ENCODE results near the gene ZBTB45.

ZBTB45 gene

DNA sequence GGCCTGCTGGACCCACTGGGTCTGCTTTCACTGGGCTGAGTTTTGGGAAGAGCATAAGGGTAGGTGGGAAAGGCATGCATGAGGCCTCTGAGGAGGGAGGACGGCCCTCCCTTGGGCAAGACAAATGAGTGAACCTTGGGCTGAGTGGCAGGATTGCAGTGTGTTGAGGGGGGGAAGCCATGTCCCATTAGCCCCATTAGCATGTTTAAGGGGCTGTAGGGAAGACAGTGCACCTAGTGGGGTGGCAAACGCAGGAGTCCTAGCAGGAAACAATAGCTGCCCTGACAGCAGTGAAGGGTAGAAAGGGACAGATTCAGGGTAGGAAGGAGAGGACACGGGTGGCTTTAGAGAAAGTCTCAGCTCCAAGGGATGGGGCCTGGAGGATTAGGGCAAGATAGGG, 3.1 kb upstream of the ZBTB45 start:
- H3K9me3 Mint-ChIP-seq, result no peaks in the 10 kb centered on the region
- peak overlapping the region in 2 of 3 experiments; percentile 3 to 52 for H3K4me3 Mint-ChIP-seq
- no peaks in the 10 kb centered on the region for H3K36me3 Mint-ChIP-seq (ENCODE audit: low read depth)
- peak overlapping the region in 1 of 3 experiments; percentile 6 for H3K27ac Mint-ChIP-seq
- peaks cover 23% of the 10 kb centered on the region for H3K4me1 Mint-ChIP-seq
- TF ChIP-seq, protein P1, sequence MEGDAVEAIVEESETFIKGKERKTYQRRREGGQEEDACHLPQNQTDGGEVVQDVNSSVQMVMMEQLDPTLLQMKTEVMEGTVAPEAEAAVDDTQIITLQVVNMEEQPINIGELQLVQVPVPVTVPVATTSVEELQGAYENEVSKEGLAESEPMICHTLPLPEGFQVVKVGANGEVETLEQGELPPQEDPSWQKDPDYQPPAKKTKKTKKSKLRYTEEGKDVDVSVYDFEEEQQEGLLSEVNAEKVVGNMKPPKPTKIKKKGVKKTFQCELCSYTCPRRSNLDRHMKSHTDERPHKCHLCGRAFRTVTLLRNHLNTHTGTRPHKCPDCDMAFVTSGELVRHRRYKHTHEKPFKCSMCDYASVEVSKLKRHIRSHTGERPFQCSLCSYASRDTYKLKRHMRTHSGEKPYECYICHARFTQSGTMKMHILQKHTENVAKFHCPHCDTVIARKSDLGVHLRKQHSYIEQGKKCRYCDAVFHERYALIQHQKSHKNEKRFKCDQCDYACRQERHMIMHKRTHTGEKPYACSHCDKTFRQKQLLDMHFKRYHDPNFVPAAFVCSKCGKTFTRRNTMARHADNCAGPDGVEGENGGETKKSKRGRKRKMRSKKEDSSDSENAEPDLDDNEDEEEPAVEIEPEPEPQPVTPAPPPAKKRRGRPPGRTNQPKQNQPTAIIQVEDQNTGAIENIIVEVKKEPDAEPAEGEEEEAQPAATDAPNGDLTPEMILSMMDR (IDR thresholded peaks at IDR 0.05; ENCODE audit: unreplicated experiment in 3 of 3), result no peak
- H3K27me3 Mint-ChIP-seq (ENCODE audit: low read depth), result no peaks in the 10 kb centered on the region

GRCh38 chr19:58521651-58522050, 2.0 kb upstream of the ZBTB45 start:
- H3K4me1 Mint-ChIP-seq, result peaks cover 23% of the 10 kb centered on the region
- TF ChIP-seq, protein P1 (IDR thresholded peaks at IDR 0.05; ENCODE audit: unreplicated experiment in 3 of 3), result no peak
- no peaks in the 10 kb centered on the region for H3K9me3 Mint-ChIP-seq
- H3K27ac Mint-ChIP-seq, result peak overlapping the region; percentile 46 to 81 (median 59)
- peak overlapping the region; percentile 76 to 82 (median 76) for H3K4me3 Mint-ChIP-seq
- H3K36me3 Mint-ChIP-seq (ENCODE audit: low read depth), result no peaks in the 10 kb centered on the region
- H3K27me3 Mint-ChIP-seq (ENCODE audit: low read depth), result no peaks in the 10 kb centered on the region

- H3K36me3 Mint-ChIP-seq (ENCODE audit: low read depth), result peaks cover 7% of the 10 kb centered on the region
These were observed 618 bp upstream of the ZBTB45 start for GRCh38 chr19:58520257-58520599.

DNA sequence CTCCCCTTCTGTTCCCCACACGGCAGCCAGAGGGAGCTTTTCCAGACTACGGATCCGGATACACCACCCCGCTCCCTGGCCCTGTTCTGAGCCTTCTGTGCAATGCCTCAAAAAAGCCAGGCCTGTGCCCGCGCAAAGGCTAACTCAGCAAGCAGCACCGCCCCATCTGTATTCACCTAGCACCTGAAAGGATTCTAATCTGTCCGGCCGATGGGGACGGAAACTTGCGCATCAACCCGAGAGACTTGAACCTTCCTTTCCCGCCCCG, 589 bp downstream of the ZBTB45 start:
- H3K4me1 Mint-ChIP-seq, result peaks cover 30% of the 10 kb centered on the region
- peaks cover 7% of the 10 kb centered on the region for H3K36me3 Mint-ChIP-seq (ENCODE audit: low read depth)
- peak overlapping the region; percentile 95 to 100 (median 97) for H3K27ac Mint-ChIP-seq
- TF ChIP-seq, protein P1 (IDR thresholded peaks at IDR 0.05; ENCODE audit: unreplicated experiment in 3 of 3), result peak in 2 of 3 experiments; percentile 49
- no peaks in the 10 kb centered on the region for H3K27me3 Mint-ChIP-seq (ENCODE audit: low read depth)
- peak overlapping the region; percentile 90 to 95 (median 94) for H3K4me3 Mint-ChIP-seq
- no peaks in the 10 kb centered on the region for H3K9me3 Mint-ChIP-seq

More at GRCh38 chr19:58520257-58520599, 618 bp upstream of the ZBTB45 start:
- H3K27ac Mint-ChIP-seq, result peak overlapping the region; percentile 95 to 100 (median 97)
- no peaks in the 10 kb centered on the region for H3K9me3 Mint-ChIP-seq
- peak overlapping the region; percentile 90 to 95 (median 94) for H3K4me3 Mint-ChIP-seq
- H3K4me1 Mint-ChIP-seq, result peaks cover 30% of the 10 kb centered on the region
- H3K27me3 Mint-ChIP-seq (ENCODE audit: low read depth), result no peaks in the 10 kb centered on the region
- TF ChIP-seq, protein P1 (IDR thresholded peaks at IDR 0.05; ENCODE audit: unreplicated experiment in 3 of 3), result no peak

DNA sequence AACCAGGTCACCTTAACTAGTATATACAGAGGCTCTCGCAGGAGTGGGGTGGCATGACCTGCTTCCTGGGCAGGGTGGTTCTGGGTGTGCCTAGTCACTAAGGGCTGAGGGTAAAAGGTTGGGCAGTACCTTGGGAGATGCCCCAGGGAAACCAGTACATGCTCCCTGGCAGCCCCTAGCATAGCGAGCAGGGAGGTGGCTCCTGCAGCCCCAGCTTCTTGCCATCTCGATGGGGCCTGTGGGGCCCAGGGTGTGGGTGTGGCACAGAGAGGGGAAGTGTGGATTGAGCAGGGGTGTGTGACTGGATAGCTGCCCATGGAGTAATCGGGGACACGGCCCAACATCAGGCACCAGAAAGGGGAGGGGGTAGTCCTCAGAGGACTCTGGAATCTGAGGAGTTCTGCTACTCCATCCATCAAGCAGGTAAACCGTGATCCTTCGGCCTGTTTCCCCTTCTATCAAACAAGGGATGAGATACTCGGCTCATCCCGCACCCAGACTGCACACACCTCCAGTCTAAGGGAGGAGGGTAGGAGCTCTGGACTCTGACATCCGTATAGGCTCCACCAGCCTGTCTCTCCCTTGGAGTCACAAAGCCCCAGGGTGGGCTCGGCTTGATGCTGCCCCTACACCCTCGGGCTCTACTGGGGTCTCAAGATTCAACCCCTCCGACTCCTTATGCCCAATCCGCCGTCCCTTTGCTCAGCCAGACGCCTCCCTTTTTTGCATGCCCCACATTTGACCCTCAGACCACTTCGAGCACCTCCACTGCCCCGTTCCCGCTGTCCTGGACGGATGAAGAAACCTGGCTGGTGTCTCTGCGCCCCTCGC, 1.1 kb downstream of the ZBTB45 start:
- TF ChIP-seq, protein P1 (IDR thresholded peaks at IDR 0.05; ENCODE audit: unreplicated experiment in 3 of 3), result no peak
- no peaks in the 10 kb centered on the region for H3K27me3 Mint-ChIP-seq (ENCODE audit: low read depth)
- H3K4me1 Mint-ChIP-seq, result peaks cover 30% of the 10 kb centered on the region
- H3K9me3 Mint-ChIP-seq, result no peaks in the 10 kb centered on the region
- H3K4me3 Mint-ChIP-seq, result peak overlapping the region; percentile 90 to 95 (median 94)
- peak overlapping the region; percentile 95 to 100 (median 97) for H3K27ac Mint-ChIP-seq
- H3K36me3 Mint-ChIP-seq (ENCODE audit: low read depth), result peaks cover 7% of the 10 kb centered on the region

Data from nephron (organoid).